22Rv1 (cell line): ENCODE measurements around the gene POLL.

Experiments used
- ZFX ChIP-seq: fragments of 450-650 bp; IDR thresholded peaks from 2 replicates; pipeline ENCODE4 v1.6.1; 2017; ENCODE audit warnings: antibody characterized with exemption, borderline replicate concordance
- TF ChIP-seq, protein P1 (sequence below): fragments of 450-650 bp; IDR thresholded peaks from 2 replicates; pipeline ENCODE4 v1.5.1; 2017; ENCODE audit warnings: mild to moderate bottlenecking

DNA sequence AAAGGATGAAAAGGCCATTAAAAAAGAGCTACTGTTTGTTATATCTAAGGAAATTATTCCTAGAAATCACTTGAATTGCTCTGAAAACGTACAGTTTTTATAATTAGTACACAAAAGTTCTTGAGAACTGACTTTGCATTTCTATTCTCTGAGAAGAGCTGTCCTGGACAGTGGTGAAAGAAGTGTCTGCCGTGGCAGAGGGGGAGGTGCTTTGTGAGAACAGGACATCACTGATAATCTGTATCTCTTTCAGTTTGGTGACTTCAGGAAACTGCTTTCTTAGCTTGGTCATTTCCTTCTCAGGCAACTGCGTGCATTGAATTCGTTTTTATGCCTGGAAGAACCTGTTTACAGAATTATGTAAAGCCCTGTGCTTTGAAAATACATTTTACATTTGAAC lies 52.1 kb downstream of the POLL start:
- TF ChIP-seq, protein P1, sequence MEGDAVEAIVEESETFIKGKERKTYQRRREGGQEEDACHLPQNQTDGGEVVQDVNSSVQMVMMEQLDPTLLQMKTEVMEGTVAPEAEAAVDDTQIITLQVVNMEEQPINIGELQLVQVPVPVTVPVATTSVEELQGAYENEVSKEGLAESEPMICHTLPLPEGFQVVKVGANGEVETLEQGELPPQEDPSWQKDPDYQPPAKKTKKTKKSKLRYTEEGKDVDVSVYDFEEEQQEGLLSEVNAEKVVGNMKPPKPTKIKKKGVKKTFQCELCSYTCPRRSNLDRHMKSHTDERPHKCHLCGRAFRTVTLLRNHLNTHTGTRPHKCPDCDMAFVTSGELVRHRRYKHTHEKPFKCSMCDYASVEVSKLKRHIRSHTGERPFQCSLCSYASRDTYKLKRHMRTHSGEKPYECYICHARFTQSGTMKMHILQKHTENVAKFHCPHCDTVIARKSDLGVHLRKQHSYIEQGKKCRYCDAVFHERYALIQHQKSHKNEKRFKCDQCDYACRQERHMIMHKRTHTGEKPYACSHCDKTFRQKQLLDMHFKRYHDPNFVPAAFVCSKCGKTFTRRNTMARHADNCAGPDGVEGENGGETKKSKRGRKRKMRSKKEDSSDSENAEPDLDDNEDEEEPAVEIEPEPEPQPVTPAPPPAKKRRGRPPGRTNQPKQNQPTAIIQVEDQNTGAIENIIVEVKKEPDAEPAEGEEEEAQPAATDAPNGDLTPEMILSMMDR, result no peak
- TF ChIP-seq ZFX, result no peak
